Measurements from ENCODE around the gene BNC1.

The BNC1 gene

GRCh38 chr15:83284559-83285283 is at the start of gene BNC1:
Gene BNC1, minus strand, starts transcription at chr15:83284664. Its CDS starts 36 bp downstream, at chr15:83284628.
- DNase-seq (ENCODE audit: low read depth in 2 of 3, low spot score in 1 of 3), result no peak

DNA sequence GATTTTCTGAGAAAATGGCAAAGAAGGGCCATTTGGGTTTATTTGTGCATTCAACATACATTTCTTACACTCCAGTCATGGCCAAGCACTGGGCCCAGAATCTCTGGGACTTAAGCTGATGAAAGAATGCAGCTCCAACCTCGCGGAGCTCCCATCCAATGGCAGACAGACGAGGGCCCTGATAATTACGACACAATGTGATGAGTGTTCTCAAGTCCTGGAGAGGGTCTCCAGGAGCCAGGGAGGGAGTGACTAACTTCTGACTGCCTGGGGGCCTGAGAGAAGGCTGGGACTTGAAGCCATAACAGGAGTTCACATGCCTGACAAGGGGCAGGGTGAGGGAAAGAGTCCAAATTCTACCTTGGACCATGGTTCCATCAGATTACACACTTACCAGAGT is 42.6 kb upstream of the BNC1 start:
- no peak for DNase-seq (ENCODE audit: low read depth in 2 of 3, low spot score in 1 of 3)

- DNase-seq (ENCODE audit: low read depth in 2 of 3, low spot score in 1 of 3), result no peak
Measured at GRCh38 chr15:83324799-83325198, 40.3 kb upstream of the BNC1 start.

- DNase-seq (ENCODE audit: low read depth in 2 of 3, low spot score in 1 of 3), result no peak
Measured at GRCh38 chr15:83323296-83323711, 38.8 kb upstream of the BNC1 start.

DNA sequence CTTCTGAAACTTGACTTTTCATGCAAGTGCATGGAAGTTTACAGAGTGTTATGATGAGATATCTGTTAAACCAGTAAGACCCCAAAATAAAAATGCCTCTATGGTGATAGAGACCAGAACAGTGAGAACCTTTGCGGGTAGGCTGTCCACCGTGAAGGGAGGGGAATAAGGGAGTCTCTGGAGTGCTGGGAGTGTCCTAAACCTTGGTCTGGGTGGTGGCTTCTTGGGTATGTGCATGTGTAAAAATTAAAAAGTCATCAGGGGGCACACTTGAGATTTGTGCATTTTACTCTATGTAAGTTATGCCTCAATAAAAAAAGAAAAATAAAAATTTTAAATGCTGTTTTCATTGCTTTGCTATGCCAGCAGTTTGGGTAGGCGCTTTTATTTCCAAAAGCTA is 38.2 kb upstream of the BNC1 start:
- no peak for DNase-seq (ENCODE audit: low read depth in 2 of 3, low spot score in 1 of 3)

GRCh38 chr15:83322061-83322460 is 37.6 kb upstream of the BNC1 start:
- DNase-seq (ENCODE audit: low read depth in 2 of 3, low spot score in 1 of 3), result no peak

DNA sequence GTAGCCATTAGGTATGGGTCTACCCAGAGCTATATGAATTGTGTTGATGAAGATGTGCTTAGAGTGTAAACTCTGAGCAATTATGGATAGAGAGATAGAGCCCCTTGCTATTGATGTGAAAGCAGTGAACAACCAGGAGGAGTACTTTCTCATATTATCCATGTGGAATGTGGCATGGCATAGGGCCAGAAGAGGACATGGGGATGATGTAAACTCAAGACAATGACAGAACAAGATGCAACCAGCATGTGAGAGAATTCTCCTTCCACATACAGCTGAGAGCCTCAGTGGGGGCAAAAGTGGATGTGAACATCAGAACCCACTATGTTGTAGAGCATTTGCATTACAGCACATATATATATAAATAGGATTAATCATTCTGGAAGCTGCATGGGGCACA is 36.4 kb upstream of the BNC1 start:
- no peak for DNase-seq (ENCODE audit: low read depth in 2 of 3, low spot score in 1 of 3)

DNA sequence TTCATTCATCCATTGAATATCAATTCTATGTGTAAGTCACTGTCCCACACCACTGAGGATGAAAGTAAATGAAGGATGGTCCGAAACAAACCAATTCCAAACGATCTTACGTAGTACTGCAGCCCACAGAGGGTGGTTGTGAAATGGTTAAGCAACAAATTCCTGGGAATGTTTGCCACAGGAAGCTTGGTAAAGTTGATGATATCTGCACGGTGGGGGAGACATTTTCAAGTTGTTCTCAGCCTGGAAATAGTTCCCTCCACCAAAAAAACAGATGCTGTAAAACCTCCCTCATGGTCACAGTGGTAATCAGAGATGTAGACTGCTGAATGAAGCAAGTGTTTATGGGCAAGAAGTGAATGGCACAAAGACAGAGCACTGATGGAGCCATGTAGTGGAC is 35.9 kb upstream of the BNC1 start:
- DNase-seq (ENCODE audit: low read depth in 2 of 3, low spot score in 1 of 3), result no peak

DNA sequence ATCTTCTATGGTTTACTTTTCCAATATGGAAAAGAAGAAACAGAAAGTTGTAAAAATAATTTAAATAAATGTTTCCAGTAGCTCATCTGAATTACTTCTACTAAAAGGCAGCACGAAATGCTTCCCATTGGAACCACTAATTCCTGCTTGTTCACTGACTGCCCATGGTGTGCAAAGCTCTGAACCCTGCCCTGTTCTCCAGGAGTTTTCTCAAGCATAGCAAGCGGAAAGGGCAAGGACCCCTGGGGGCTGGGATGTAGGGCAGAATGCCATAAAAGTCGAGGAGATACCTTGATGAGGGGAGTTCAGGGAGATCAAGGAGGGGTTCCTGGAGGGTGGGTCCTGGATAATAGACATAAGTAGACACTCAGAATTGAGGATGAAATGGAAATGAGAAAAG is 35.3 kb upstream of the BNC1 start:
- DNase-seq (ENCODE audit: low read depth in 2 of 3, low spot score in 1 of 3), result no peak

- no peak for DNase-seq (ENCODE audit: low read depth in 2 of 3, low spot score in 1 of 3)
Measured at GRCh38 chr15:83318861-83319415, 34.5 kb upstream of the BNC1 start.

- no peak for DNase-seq (ENCODE audit: low read depth in 2 of 3, low spot score in 1 of 3)
Measured at GRCh38 chr15:83318036-83318435, 33.6 kb upstream of the BNC1 start.

- no peak for DNase-seq (ENCODE audit: low read depth in 2 of 3, low spot score in 1 of 3)
Measured at GRCh38 chr15:83312071-83312470, 27.6 kb upstream of the BNC1 start.

GRCh38 chr15:83310521-83311456 is 26.3 kb upstream of the BNC1 start:
- DNase-seq (ENCODE audit: low read depth in 2 of 3, low spot score in 1 of 3), result no peak

- no peak for DNase-seq (ENCODE audit: low read depth in 2 of 3, low spot score in 1 of 3)
Measured at GRCh38 chr15:83308671-83309070, 24.2 kb upstream of the BNC1 start.

- no peak for DNase-seq (ENCODE audit: low read depth in 2 of 3, low spot score in 1 of 3)
Measured at GRCh38 chr15:83306561-83306960, 22.1 kb upstream of the BNC1 start.

GRCh38 chr15:83305704-83306291 is 21.3 kb upstream of the BNC1 start:
- no peak for DNase-seq (ENCODE audit: low read depth in 2 of 3, low spot score in 1 of 3)

GRCh38 chr15:83304861-83305703 is 20.6 kb upstream of the BNC1 start:
- no peak for DNase-seq (ENCODE audit: low read depth in 2 of 3, low spot score in 1 of 3)

DNA sequence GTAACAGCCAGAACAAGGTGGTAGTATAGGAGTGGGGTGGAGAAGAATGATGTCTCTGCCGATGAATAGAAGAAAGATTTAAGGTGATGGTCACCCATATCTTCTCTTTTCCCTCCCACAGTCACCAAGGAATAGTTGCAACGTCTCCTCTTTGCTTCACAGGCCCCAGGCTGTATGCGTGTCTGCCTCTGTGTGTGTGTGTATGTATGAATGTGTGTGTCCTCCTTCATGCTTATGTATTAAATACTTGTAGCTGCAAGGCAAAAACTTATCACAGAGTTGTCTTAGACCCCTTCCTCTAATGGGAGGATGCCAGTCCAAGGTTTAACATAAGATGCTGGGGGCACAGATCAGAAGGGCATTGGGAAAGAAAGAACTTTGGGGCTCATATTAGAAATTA is 19.1 kb upstream of the BNC1 start:
- DNase-seq (ENCODE audit: low read depth in 2 of 3, low spot score in 1 of 3), result no peak

DNA sequence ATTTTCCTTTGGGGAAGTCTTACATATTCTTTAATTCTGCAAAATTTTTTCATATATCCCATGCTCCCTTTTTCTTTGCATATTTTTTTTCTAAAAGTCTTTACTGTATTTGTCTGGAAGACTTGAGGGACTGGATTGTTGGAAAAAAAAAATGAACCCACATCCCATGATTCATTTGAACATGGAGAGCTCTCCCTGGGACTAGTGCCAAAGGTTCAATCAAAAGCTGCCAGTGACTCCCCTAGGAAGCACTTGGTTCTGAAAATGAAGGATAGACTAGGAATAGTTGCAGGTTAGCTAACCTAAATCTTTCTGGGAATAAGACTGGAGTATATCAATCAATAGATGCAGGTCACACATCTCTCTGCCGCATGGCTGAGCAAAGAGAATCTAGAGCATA is 16.4 kb upstream of the BNC1 start:
- no peak for DNase-seq (ENCODE audit: low read depth in 2 of 3, low spot score in 1 of 3)

- no peak for DNase-seq (ENCODE audit: low read depth in 2 of 3, low spot score in 1 of 3)
Measured at GRCh38 chr15:83299462-83299861, 15.0 kb upstream of the BNC1 start.

DNA sequence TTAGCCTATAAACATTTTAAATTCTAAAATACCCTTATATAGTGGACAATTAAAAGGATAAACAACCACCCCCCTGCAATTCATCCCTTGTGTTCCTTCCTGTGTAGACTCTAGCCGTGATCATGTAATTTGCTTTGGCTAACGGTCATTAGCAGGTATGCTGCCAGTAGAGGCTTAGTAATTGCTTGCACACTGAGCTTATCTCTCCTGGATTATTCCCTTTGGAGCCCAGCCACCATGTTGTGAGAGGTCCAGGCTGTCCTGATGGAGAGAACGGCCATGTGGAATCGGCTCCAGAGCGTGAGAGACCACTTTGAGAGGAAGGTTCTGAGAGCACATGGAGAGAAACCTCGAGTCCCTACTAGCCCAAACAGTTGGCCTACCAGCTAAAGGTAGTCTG is 11.0 kb upstream of the BNC1 start:
- no peak for DNase-seq (ENCODE audit: low read depth in 2 of 3, low spot score in 1 of 3)
